GM18520 (cell line): ENCODE measurements around the gene SPG11.
"Not testable (repeated sequence)": the region's sequence is repeated elsewhere in the genome, so short reads cannot be mapped to it uniquely, and the experiment has no call there.

Source experiments
- ATAC-seq: cut with Tn5 transposase; IDR thresholded peaks from one replicate; pipeline ENCODE4 v1.9.1; 2021; ENCODE audit not compliant: unreplicated experiment

Gene SPG11

DNA sequence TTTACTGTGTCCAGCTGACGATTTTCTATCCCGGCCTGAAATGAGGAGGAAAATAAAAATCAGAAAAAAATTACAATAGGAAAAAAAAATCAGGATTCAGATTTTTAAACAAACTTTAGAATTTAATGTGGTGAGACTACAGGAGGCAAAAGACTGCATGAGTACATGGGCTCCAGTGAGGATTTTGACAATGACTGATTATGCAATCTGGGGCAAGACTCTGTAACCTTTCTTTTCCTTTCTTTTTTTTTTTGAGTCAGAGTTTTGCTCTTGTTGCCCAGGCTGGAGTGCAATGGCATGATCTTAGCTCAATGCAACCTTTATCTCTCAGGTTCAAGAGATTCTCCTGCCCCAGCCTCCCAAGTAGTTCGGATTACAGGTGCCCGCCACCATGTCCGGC lies 29.9 kb downstream of the SPG11 start:
- ATAC-seq, result no peak

- not testable (repeated sequence) for ATAC-seq
Observed at GRCh38 chr15:44625286-44625685, 38.2 kb downstream of the SPG11 start.

DNA sequence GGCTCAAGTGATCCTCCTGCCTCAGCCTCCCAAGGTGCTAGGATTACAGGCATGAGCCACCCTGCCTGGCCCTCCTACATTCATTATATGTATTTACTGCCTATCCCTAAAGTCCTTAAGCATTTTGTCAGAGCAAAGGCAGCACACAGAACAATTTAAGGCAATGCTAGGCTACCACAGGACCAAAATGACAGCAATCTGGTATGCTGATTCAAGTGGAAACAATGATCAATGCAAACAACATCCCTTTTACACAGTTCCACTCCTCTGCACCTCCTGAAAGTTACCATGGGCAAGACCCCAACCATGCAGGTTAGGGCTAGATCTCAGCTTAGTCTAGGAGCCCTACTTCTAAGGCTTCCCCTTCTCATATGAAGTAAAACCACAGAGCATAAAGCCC lies 40.3 kb downstream of the SPG11 start:
- ATAC-seq, result no peak

DNA sequence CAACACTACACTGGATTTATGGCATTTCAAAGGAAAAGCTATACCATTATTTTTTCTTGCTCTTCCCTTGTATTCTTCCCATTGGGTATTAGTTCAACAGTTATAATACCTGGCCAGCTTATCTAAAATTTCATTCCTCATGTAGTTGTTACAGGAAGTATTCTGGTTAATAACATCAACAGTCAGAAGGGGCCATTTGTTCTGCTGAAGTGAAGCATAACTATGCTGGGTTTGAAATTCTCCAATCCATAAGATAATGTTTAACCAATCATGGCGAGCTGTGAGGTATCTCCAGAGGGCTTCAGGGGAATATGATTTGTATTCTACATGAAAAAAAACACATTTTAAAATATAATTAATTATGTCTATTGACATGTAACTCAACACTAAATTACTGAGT lies 43.4 kb downstream of the SPG11 start:
- no peak for ATAC-seq

DNA sequence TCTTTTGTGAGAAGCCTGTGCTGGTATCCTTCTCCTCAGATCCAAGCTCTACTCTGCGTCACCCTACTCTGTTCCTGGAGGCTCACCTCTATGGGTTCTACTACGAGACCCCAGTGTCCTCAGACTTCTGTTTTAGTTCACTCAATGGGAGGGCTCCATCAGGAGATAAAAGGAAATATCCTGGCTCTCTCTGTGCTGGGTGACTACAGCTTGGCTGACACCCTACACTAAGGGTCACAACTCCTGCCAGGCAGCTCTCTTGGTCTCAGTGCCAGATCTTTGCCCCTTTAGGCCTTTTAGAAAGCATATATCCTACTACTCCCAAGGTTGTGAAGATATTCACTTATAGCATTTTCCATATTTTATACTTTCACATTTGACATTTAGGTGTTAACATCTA lies 46.5 kb downstream of the SPG11 start:
- ATAC-seq, result no peak

- ATAC-seq, result no peak
Observed at GRCh38 chr15:44606740-44607139, 56.7 kb downstream of the SPG11 start.

DNA sequence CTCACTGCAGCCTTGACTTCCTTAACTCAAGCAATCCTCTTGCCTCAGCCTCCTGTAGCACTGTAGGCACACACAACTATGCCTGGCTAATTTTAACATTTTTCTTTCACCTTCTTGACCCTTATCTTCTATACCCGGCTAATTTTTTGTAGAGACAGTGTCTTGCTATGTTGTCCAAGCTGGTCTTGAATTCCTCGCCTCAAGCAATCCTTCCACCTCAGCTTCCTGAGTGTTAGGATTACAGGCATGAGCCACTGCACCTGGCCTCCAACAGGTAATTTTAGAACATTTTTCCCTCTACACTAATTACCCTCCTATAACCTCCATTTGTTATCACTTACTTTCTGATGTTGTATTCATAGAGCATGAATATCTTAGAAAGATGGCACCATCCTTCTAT lies 60.3 kb downstream of the SPG11 start:
- ATAC-seq, result no peak

GRCh38 chr15:44598892-44599291 lies 64.6 kb downstream of the SPG11 start:
- ATAC-seq, result no peak

DNA sequence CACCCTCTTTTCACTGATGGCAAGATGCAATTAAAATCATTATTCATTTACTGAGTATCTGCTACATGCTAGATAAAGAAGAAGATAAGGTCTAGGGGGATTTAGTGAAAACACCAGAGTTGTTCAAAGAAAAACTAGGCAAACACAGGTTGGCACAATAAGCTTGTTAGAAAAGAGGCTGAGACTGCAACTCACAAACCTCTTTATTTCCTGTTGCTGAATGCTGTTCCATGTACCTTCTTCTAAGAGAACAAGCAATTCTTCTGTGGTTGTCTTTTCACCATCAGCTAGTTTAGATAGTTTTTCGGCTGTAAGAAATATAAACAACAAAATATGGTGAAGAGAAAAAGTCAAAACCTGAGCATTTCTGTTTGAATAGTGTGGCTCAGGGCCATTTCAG lies 65.4 kb downstream of the SPG11 start:
- ATAC-seq, result no peak

DNA sequence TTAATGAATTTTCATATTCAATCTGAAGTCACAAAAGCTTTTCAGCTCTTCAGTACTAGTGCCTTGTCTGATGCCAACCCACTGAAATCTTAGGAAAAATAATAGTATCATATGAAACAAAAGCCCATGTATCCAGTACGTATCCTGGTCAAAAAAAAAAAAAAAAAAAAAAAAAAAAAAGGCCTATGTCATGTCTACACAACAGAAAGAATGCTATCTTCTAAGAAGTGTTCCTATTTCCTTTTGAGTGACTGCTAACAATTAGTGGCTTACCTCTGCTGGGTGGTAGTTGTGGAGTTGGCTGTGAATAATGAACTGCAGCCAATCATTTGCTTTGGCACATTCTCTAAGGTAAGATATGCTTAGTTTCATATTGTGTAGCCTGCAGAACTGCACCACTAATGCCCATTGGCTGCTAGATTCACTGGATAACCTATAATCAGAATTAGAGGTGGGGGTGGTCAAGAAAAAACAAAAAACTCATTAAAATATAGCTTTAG lies 66.9 kb downstream of the SPG11 start:
- no peak for ATAC-seq

GRCh38 chr15:44595656-44596510 lies 67.6 kb downstream of the SPG11 start:
- ATAC-seq, result no peak

DNA sequence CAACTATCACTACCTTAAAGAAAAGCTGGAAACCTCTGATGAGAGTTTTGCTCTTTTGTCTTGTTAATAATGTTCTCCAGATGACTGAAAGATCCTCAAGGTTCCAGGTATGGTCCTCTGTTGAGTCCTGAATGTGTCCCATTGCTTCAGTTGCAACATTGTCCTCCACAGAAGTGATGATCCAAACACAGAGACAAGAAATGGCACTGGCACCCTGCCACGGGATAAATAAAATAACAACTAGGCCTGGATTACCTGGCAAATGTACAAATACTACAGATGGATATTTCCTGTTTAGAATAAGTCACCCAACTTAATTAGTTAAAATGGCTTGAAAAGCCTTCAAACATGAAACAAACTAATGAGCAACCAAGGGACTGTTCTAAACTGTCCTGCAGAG lies 68.2 kb downstream of the SPG11 start:
- no peak for ATAC-seq

DNA sequence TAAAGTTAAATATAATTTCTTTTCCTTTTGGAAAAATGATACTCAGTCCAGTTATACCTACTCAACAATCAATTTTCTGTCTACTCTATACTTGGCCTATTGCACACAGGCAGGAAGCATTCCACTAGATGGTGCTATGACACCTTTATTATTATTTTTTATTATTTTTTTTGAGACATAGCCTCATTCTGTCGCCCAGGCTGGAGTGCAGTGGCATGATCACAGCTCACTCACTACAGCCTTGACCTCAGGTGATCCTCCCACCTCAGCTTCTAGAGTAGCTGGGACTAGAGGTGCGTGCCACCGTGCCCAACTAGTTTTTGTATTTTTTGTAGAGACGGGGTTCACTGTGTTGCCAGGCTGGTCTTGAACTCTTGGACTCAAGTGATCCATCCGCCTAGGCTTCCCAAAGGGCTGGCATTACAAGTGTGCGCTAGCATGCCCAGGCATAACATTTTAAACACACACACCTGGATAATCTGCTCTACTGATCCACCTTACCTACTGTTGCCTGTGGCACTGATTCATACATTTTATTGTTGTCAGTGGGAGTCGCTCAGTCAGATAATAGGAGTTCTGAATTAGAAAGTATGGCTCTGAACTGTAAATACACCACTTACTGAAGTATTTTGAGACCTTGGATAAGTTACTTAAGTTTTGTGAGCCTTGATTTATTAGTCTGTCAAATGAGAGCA lies 70.3 kb downstream of the SPG11 start:
- ATAC-seq, result no peak

GRCh38 chr15:44591326-44591725 lies 72.1 kb downstream of the SPG11 start:
- no peak for ATAC-seq

DNA sequence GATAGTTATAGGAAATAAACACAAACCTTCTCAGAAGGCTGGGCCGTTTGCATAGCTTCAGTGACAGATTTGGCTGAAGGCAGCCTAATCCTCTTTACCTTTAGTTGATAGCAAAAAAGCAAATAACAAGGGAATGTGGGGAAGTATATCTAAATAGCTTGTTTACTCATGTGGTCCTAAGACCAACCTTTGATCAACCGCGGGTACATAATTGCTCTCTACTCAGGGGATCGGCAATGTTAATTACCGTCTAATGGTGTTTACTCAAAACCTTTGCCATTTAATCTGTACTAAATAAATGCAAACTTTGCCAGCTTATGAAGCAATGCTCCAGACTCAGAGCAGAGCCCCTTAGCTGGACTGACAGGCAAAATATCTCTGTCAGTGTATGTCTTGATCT lies 74.9 kb downstream of the SPG11 start:
- ATAC-seq, result no peak

DNA sequence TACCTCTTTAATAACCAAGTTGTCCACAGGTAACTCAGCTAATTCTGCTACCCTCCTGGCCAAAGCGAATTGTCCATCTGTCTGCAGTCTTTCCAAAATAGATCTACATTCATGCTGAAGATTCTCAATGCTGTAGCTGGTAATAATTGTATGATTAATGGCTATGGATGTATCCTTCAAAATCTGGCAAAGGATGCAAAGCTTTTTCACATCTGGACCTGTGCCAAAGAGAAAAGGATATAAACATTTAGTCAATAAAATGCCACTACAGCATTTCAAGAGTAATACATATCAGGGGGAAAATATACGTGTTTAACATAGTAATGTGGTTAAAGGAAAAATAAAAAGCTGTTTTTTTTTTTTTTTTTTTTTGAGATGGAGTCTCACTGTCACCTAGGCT lies 77.8 kb downstream of the SPG11 start:
- ATAC-seq, result no peak

DNA sequence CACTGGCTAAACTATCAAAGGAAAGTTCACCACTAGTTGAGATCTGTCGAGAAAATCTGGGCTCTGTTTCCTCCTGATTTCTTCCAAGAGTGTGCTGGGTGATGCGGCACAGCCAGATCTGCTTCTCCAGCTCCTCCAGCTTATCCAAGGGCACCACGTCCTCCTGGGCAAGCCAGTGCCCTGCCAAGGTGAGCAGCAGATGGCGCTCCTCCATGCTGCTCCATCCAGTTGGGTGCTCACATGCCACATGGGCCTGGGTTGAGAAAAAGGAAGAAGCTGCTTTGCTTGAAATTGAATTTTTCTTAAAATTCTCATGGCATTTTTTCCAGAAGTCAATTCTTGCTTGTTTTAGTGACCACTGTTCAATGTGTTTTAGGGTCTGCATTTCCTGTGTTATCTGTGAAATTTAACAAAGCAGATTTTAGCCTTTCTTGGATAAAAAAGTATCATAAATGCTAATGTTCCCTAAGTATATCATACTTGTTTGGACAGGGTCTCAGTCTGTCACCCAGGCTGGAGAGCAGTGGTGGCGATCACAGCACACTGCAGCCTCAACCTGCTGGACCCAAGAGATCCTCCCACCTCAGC lies 79.2 kb downstream of the SPG11 start:
- ATAC-seq, result no peak

GRCh38 chr15:44580105-44580504 lies 83.4 kb downstream of the SPG11 start:
- no peak for ATAC-seq

DNA sequence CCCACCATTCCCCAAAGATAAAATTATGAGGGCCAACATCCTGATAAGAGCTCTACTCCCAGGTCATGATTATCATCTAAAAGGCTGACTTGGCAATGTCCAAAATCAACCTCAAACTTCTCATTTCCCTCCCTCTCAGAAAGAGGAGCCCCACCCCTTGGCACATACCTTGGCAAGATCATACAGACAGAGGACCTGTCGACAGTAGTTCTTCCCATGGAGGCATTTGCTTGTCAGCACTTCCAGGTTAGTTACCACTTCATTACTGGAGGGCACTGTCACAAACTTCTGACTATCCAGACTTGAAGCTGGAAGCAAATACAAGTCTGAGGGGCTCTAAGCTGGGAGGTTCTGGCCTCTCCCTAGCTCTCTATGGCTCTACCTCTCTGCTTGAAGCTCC lies 88.7 kb downstream of the SPG11 start:
- ATAC-seq, result no peak

- no peak for ATAC-seq
Observed at GRCh38 chr15:44573386-44573785, 90.1 kb downstream of the SPG11 start.

DNA sequence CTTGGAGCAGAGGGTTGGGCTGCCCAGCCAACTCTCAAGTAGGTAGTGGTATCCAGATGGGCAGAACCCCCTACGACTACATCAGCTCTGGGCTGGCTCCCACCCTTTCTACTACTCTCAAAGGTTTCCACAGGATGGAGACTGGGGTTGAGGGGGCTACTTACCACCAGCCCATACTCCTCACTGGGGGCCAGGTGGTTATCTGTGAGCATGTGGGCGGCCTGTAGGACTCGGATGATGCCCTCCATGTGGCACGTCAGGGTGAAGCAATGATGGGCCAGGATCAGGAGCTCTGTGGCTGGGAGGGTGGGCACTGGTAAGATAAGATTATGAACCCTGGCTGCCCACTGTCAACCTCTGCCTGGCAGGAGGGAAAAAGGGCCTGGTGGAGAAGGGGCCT lies 93.1 kb downstream of the SPG11 start:
- no peak for ATAC-seq

DNA sequence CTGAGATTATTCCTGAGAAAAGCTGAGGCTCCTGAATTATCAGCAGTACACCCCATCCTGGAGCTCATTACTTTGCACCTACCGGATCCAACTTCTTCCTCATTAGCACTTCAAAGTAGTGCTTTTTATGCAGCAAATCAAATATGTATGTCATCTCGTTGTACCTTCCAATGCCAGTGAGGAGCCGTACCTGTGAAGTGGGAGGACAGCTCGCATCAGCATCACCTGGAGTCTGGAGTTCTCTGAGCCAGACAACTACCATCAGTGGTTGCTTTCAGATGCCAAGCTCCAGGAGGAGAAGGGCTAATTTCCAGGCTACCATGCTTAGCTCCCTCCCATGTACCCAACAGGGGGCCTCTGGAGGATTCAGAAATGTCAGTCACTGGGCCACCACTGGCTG lies 94.1 kb downstream of the SPG11 start:
- no peak for ATAC-seq
